Islet of Langerhans (tissue), 1 donor: ENCODE data around the gene CADPS2.
"Not testable (repeated sequence)": the region's sequence is repeated elsewhere in the genome, so short reads cannot be mapped to it uniquely, and the experiment has no call there.

Source experiments
- FAIRE-seq: peaks from one replicate; lab custom pipeline; 2011; peaks lifted over from hg19 to GRCh38; lab: Jason Lieb, UNC

The CADPS2 gene

DNA sequence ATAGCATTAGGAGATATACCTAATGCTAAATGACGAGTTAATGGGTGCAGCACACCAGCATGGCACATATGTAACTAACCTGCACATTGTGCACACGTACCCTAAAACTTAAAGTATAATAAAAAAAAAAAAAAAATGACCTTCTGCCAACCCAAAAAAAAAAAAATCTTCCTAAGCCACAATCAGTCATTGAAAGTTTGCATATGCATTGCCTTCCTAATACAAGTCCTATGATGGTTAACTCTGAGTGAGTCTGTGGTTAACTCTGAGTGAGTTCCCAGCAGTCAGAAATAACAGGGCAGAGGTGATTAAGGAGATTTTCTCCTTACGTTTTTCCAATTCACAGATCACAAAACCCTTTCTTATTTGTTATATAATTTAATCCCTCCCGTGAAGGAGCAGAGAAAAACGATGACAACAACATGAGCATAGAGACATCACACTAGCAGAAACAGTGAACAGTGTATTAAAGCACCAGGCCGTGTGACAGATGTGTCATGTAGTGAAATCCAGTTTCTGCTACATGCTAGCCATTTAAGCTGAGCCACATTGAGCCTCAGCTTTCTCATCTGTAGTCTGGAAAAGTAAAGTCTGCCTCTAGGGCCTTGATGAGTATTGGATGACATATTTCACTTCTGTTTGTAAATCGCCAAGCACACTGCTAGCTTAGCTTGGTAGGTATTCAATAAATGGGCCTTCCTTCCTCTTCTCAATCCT, 176.2 kb downstream of the CADPS2 start:
- no peak for FAIRE-seq

DNA sequence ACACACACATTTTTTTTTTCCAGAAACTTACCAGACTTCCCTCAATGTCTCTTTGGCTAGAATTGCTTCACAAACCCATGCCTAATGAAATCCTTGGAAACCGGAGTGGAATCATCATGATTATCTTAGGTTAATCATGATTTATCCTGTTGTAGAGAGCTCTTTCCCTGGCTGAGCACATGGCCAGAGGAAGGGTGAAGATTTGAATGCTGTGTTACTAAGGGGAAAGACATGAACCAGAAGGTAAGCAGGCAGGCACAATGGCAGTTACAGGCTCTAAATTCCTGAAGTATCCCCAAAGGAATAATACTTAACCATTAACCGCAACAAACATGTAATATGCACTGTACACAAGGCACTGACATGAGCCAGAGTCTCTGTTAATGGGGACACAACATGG, 179.4 kb downstream of the CADPS2 start:
- no peak for FAIRE-seq

- no peak for FAIRE-seq
Observed at GRCh38 chr7:122702872-122703510, 183.3 kb downstream of the CADPS2 start, which contains the start of gene RNF148. Gene RNF148, minus strand, starts transcription at chr7:122702922. Its CDS starts 172 bp downstream, at chr7:122702750.

DNA sequence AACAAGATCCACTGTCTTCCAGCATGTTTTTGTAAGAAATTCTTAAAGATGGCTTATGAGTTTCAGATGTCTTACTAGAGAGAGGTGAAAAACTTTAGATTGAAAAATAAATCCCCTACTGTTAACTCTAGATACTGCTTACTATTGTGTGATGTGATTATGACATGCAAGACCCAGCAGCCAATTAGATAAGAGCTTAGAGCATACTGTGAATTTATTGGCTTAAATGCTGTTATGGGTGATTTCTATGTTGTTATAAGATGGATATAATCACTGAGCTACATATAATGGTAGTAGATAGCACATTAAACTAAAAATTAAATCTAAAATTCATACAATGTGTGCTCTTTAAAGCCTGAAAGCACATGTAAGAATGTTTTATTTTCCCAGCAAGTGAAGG, 187.2 kb downstream of the CADPS2 start, which contains the start of gene RNF133:
TSS of gene RNF133 (minus strand) at position 101 of the 400 bp plus-strand sequence. CDS start 199 bp downstream, outside the sequence.
- no peak for FAIRE-seq

- no peak for FAIRE-seq
Observed at GRCh38 chr7:122695816-122696215, 190.4 kb downstream of the CADPS2 start.

GRCh38 chr7:122694697-122695096, 191.6 kb downstream of the CADPS2 start:
- FAIRE-seq: no peak

- FAIRE-seq: no peak
Observed at GRCh38 chr7:122692769-122693309, 193.4 kb downstream of the CADPS2 start.

GRCh38 chr7:122691569-122692235, 194.6 kb downstream of the CADPS2 start:
- no peak for FAIRE-seq

- FAIRE-seq: no peak
Observed at GRCh38 chr7:122689346-122690109, 196.7 kb downstream of the CADPS2 start.

DNA sequence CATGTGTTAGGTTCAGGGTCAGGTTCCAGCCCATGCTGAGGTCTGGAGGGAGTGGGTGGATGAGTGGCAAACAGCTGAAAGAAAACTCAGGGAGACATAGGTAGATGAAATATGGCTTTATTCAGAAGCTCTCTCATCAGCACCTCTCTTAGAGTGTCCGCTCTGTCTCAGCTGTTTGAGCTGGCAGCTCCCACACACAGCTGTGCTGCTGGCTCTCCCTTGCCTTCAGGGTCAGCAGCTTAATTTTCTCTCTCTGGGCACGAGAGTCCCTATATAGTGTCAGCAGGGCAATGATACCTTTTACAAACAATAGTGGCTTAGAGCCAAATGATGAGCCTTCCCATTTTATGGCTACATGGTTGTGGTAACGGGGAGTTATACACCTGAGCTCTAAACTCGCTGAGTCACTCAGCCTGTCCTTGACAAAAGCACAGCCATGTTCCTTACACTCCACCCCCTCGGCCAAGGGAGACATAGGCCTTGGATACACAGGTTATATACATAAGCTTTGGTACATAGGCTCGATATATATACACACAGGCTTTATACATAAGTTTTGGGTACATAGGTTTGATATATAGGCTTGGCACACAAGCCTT, 197.8 kb downstream of the CADPS2 start:
- no peak for FAIRE-seq

GRCh38 chr7:122686360-122686878, 199.8 kb downstream of the CADPS2 start:
- no peak for FAIRE-seq

DNA sequence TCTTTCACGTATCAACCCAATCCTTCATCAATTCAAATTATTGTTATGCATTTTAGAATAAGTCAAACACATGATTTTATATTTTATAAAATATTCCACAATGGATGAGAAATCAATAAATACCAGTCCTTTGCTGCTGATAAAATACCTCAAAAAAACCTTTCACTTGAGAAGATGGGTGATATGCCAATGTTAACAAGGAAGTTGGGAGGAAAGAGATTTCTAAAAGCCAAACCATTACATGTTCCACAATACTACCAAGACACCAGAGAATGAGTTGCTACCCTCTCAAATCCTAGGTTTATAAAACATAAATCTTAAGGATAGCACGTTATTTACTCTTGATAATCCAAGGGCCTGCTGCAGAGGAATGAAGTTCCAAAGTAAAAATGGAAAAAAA, 201.8 kb downstream of the CADPS2 start:
- FAIRE-seq: no peak

GRCh38 chr7:122682815-122683550, 203.3 kb downstream of the CADPS2 start:
- FAIRE-seq: no peak

GRCh38 chr7:122681186-122681585, 205.1 kb downstream of the CADPS2 start:
- FAIRE-seq: not testable (repeated sequence)

- no peak for FAIRE-seq
Observed at GRCh38 chr7:122679813-122680212, 206.4 kb downstream of the CADPS2 start.

- not testable (repeated sequence) for FAIRE-seq
Observed at GRCh38 chr7:122679269-122679709, 207.0 kb downstream of the CADPS2 start.

GRCh38 chr7:122677149-122677548, 209.1 kb downstream of the CADPS2 start:
- FAIRE-seq: no peak

GRCh38 chr7:122676466-122676865, 209.8 kb downstream of the CADPS2 start:
- FAIRE-seq: no peak

DNA sequence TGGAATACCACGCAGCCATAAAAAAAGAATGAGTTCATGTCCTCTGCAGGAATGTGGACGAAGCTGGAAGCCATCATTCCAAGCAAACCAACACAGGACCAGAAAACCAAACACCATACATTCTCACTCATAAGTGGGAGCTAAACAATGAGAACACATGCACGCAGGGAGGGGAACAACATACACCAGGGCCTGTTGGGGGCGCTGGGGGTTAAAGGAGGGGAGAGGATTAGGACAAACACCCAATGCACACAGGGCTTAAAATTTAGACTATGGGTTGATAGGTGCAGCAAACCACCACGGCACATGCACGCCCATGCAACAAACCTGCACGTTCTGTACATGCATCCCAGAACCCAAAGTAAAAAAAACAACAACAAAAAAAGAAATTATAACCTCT, 210.6 kb downstream of the CADPS2 start:
- FAIRE-seq: no peak

GRCh38 chr7:122675011-122675410, 211.2 kb downstream of the CADPS2 start:
- FAIRE-seq: no peak

DNA sequence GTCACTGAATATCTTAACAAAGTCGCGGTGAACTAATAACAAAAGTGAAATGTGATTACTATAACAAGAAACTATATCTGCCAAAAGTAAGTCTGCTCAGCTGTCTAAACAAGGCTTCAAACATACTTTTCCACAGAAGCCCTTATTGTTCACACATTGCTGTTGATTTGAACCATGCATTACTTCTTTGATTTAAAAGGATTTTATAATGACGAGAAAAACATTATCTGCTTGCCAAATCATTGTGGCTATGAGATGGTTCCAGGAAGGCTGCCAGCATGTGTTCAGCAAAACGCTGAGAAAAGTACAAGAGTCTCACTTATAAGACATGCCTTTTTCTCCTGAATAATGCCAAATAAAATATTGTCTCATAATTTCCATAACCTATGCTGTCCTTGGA, 211.8 kb downstream of the CADPS2 start:
- no peak for FAIRE-seq
